GM12878 (cell line): Measurements from ENCODE around the gene DMAC2. TPM values are rescaled to one million over a fixed set of nuclear protein-coding genes. Genes with fewer than 3 reads are reported as not detected.

Source experiments
- ATAC-seq: fragments of 200-7000 bp; cut with Tn5 transposase; 3 replicates; pipeline ENCODE4 v1.9.1; 2020; ENCODE audit warnings: mild to moderate bottlenecking, moderate library complexity
- BruUV-seq: library from RNA; stranded (reverse); fragments of 400-500 nt; replicated peaks from 2 replicates; lab custom pipeline; 2021; lab: Mats Ljungman, UMichigan
- CTCF ChIA-PET: fragments of 300-600 bp; sonication (Branson Sonifier 250); formaldehyde crosslinking; extraction: SDS; loops from one replicate; lab custom pipeline; 2021; ENCODE audit warnings: inconsistent platforms; lab: Yijun Ruan, JAX
- POLR2A ChIA-PET: fragments of 350-600 bp; formaldehyde crosslinking; extraction: SDS; loops from one replicate; lab custom pipeline; 2021; ENCODE audit warnings: inconsistent platforms; lab: Charles Lee
- RAD21 ChIA-PET: fragments of 300-600 bp; sonication (Branson Sonifier 250); formaldehyde crosslinking; loops from one replicate; lab custom pipeline; 2023; ENCODE audit warnings: antibody characterized with exemption; ENCODE audit not compliant: unreplicated experiment; lab: Charles Lee
- SMC1A ChIA-PET: fragments of 300-600 bp; sonication (Branson Sonifier 250); formaldehyde crosslinking; loops from one replicate; lab custom pipeline; 2023; ENCODE audit not compliant: unreplicated experiment, uncharacterized antibody; lab: Charles Lee
- DNase-seq: peaks from one replicate; pipeline ENCODE4 v3.0.0-alpha.2; 2011; ENCODE audit warnings: low read depth, low spot score
- FAIRE-seq: peaks from 3 replicates; lab custom pipeline; 2011; peaks lifted over from hg19 to GRCh38; lab: Jason Lieb, UNC
- H2AFZ ChIP-seq: 2 replicates; pipeline ENCODE4 v1.6.0; 2011; ENCODE audit warnings: low read depth, low read length, control low read depth; ENCODE audit not compliant: control insufficient read depth
- H3K27ac ChIP-seq: 2 replicates; pipeline ENCODE4 v1.5.1; 2011; ENCODE audit warnings: control low read depth; ENCODE audit not compliant: control insufficient read depth, insufficient read depth
- H3K27me3 ChIP-seq, 2 experiments: replicated peaks in 1 of 2; 2 replicates each; pipeline versions ENCODE4 v1.6.0 to v1.6.1; 2011; ENCODE audit warnings: low read length in 1 of 2; ENCODE audit not compliant: control insufficient read depth in 2 of 2, insufficient read depth in 2 of 2
- H3K36me3 ChIP-seq, 2 experiments: 2 replicates each; pipeline ENCODE4 v1.5.1; 2011; ENCODE audit warnings: low read length in 1 of 2; ENCODE audit not compliant: control insufficient read depth in 2 of 2, insufficient read depth in 2 of 2
- H3K4me1 ChIP-seq: 2 replicates; pipeline ENCODE4 v1.6.1; 2011; ENCODE audit warnings: mild to moderate bottlenecking, low read length, moderate library complexity, mixed read lengths; ENCODE audit not compliant: control insufficient read depth, insufficient read depth
- H3K4me2 ChIP-seq: 2 replicates; pipeline ENCODE4 v1.6.0; 2011; ENCODE audit warnings: control low read depth; ENCODE audit not compliant: control insufficient read depth, insufficient read depth
- H3K4me3 ChIP-seq: fragments of 200-600 bp; sonication (generic); 2 replicates; pipeline ENCODE4 v1.5.1; 2016
- H3K79me2 ChIP-seq: 2 replicates; pipeline ENCODE4 v1.6.0; 2011; ENCODE audit warnings: low read length; ENCODE audit not compliant: control insufficient read depth, insufficient read depth
- H3K9ac ChIP-seq: 2 replicates; pipeline ENCODE4 v1.8.0; 2011; ENCODE audit warnings: low read length, control low read depth, mixed read lengths; ENCODE audit not compliant: control insufficient read depth, insufficient read depth
- H3K9me3 ChIP-seq: replicated peaks from 3 replicates; pipeline ENCODE4 v1.5.1; 2011; ENCODE audit warnings: mild to moderate bottlenecking, low read length; ENCODE audit not compliant: control insufficient read depth, insufficient read depth
- H4K20me1 ChIP-seq: 2 replicates; pipeline ENCODE4 v1.6.0; 2011; ENCODE audit not compliant: control insufficient read depth, insufficient read depth
- ATF3 ChIP-seq: IDR thresholded peaks from 2 replicates; pipeline ENCODE4 v1.6.1; 2011; ENCODE audit warnings: low read depth, mild to moderate bottlenecking, low read length, moderate library complexity, borderline replicate concordance; ENCODE audit errors: extremely low read depth
- ATF7 ChIP-seq: fragments of 450-650 bp; IDR thresholded peaks from 2 replicates; pipeline ENCODE4 v1.6.1; 2016; ENCODE audit warnings: low read depth, mild to moderate bottlenecking
- BHLHE40 ChIP-seq, 2 experiments: fragments of 450-650 bp in 1 of 2; IDR thresholded peaks; 2 replicates each; pipeline ENCODE4 v1.6.1; 2011 to 2017; ENCODE audit warnings: low read depth in 2 of 2, borderline replicate concordance in 1 of 2, improper control_type of control experiment in 1 of 2, low read length in 1 of 2, mild to moderate bottlenecking in 1 of 2
- E2F4 ChIP-seq: IDR thresholded peaks from 2 replicates; pipeline ENCODE4 v1.6.1; 2012; ENCODE audit warnings: low read depth, low read length, improper control_type of control experiment
- JUND ChIP-seq: IDR thresholded peaks from 2 replicates; pipeline ENCODE4 v1.6.1; 2012; ENCODE audit warnings: low read depth, mild to moderate bottlenecking, low read length, improper control_type of control experiment, moderate library complexity
- MEF2A ChIP-seq: IDR thresholded peaks from 2 replicates; pipeline ENCODE4 v1.6.1; 2011; ENCODE audit warnings: low read depth, mild to moderate bottlenecking, low read length, moderate library complexity; ENCODE audit not compliant: insufficient read depth
- MTA2 ChIP-seq: fragments of 450-650 bp; IDR thresholded peaks from 2 replicates; pipeline ENCODE4 v1.6.1; 2016; ENCODE audit warnings: low read depth, mild to moderate bottlenecking, moderate library complexity
- NFIC ChIP-seq: IDR thresholded peaks from 2 replicates; pipeline ENCODE4 v1.6.1; 2012; ENCODE audit warnings: low read depth, mild to moderate bottlenecking, inconsistent platforms, low read length, moderate library complexity
- POLR2AphosphoS2 ChIP-seq: IDR thresholded peaks from 2 replicates; pipeline ENCODE4 v1.6.1; 2011; ENCODE audit warnings: low read depth, mild to moderate bottlenecking, low read length, improper control_type of control experiment, moderate library complexity
- RELA ChIP-seq: fragments of 450-650 bp; IDR thresholded peaks from 2 replicates; pipeline ENCODE4 v1.8.0; 2014; ENCODE audit warnings: borderline replicate concordance; ENCODE audit not compliant: partially characterized antibody
- SIX5 ChIP-seq: IDR thresholded peaks from 2 replicates; pipeline ENCODE4 v1.6.1; 2011; ENCODE audit warnings: mild to moderate bottlenecking, low read depth, low read length, moderate library complexity; ENCODE audit not compliant: severe bottlenecking
- SKIL ChIP-seq: fragments of 450-650 bp; IDR thresholded peaks from 2 replicates; pipeline ENCODE4 v1.6.1; 2017; ENCODE audit warnings: mild to moderate bottlenecking, low read depth, inconsistent platforms; ENCODE audit not compliant: poor library complexity, severe bottlenecking
- ZNF217 ChIP-seq: fragments of 450-650 bp; IDR thresholded peaks from 2 replicates; pipeline ENCODE4 v1.6.1; 2017; ENCODE audit warnings: antibody characterized with exemption, mild to moderate bottlenecking
- ZNF622 ChIP-seq: fragments of 450-650 bp; IDR thresholded peaks from 2 replicates; pipeline ENCODE4 v1.6.1; 2017; ENCODE audit warnings: mild to moderate bottlenecking, inconsistent platforms
- WGBS: methylation state at CpG from one replicate; pipeline ENCODE4 v1.1.6; 2016; ENCODE audit warnings: low lambda C conversion rate; ENCODE audit not compliant: insufficient replicate concordance, insufficient coverage; ENCODE audit errors: missing lambda C conversion rate; 5-methylcytosine and 5-hydroxymethylcytosine counted together
- in situ Hi-C: fragments of 300-500 bp; cut with MboI; formaldehyde crosslinking; loops from 9 replicates; pipeline ENCODE4 v1.14.3; 2018; ENCODE audit warnings: mixed read lengths
- intact Hi-C: fragments of 100-400 bp; cut with micrococcal nuclease; formaldehyde crosslinking; loops from one replicate; pipeline ENCODE4 v1.14.2; 2022; ENCODE audit not compliant: unreplicated experiment
- polyA plus RNA-seq, 11 experiments: library from polyadenylated mRNA; depleted of rRNA in 4 of 11; unstranded in 6 of 11; stranded (reverse) in 5 of 11; fragments of >200 nt; fragmentation: Nextera tagmentation in 4 of 11; fragmentation: Illumina TruSeq in 1 of 11; extraction: Ambion mirVana in 4 of 11; extraction: Trizol in 1 of 11; gene quantifications; 1 replicate in 1 of 11; 2 replicates in 10 of 11; pipeline versions ENCODE4 v1.2.1 to v1.2.3, GENCODE V29; 2011 to 2016; ENCODE audit warnings: inconsistent platforms in 2 of 11, missing spikeins in 2 of 11, low read depth in 1 of 11
- total RNA-seq, 4 experiments: library from RNA; depleted of rRNA in 3 of 4; stranded (reverse); fragments of >200 nt in 3 of 4; fragmentation: Illumina TruSeq in 1 of 4; extraction: Trizol in 1 of 4; gene quantifications; 2 replicates each; pipeline versions ENCODE4 v1.2.1 to v1.2.3, GENCODE V29; 2013 to 2021

Gene DMAC2
- total and polyA plus RNA-seq, 10 of the 15 experiments (the other 5 are each of a cell fraction or from before 2014, with no cell fraction given), result 10.8 to 57.2 (median 42.7) TPM

GRCh38 chr19:41416194-41416674, 23.5 kb downstream of the DMAC2 start:
- ChIA-PET POLR2A (no interaction called here), CTCF (no interaction called here), SMC1A (no interaction called here), RAD21 (no interaction called here)
- FAIRE-seq (no peak), DNase-seq (no peak), ATAC-seq (no peak)
- H3K4me3 ChIP-seq, result no peak overlapping the region
- no peaks in the 10 kb centered on the region for H3K9me3 ChIP-seq
- no peak overlapping the region for H2AFZ ChIP-seq
- no peaks in the 10 kb centered on the region for H3K27me3 ChIP-seq
- intact Hi-C loops (no loop called here), in situ Hi-C loops (no loop called here)
- H3K79me2 ChIP-seq, result no peaks in the 10 kb centered on the region
- H3K27ac ChIP-seq, result no peak overlapping the region
- no peaks in the 10 kb centered on the region for H3K4me1 ChIP-seq
- TF ChIP-seq SIX5 (no peak), ZNF217 (no peak), NFIC (no peak)
- H3K9ac ChIP-seq, result no peak overlapping the region
- no peak overlapping the region for H3K4me2 ChIP-seq
- H3K36me3 ChIP-seq, result peaks cover 7 to 13% of the 10 kb centered on the region in 2 experiments
- WGBS, result 95% methylated on average over 12 of the region's 12 CpGs
- no TSS peak for BruUV-seq
- H4K20me1 ChIP-seq, result no peaks in the 10 kb centered on the region

GRCh38 chr19:41415154-41415571, 24.5 kb downstream of the DMAC2 start:
- H3K27me3 ChIP-seq, result no peaks in the 10 kb centered on the region
- no peak overlapping the region for H2AFZ ChIP-seq
- no peak overlapping the region for H3K4me3 ChIP-seq
- in situ Hi-C loops (no loop called here), intact Hi-C loops (no loop called here)
- no peak overlapping the region for H3K4me2 ChIP-seq
- H3K27ac ChIP-seq, result no peak overlapping the region
- ChIA-PET SMC1A (interaction anchor here (0.5 kb wide), 1 partner anchor 138 kb away, joined by 3 read pairs; no protein-coding TSS in a partner anchor), POLR2A (no interaction called here), RAD21 (no interaction called here), CTCF (no interaction called here)
- WGBS, result 94% methylated on average over 9 of the region's 9 CpGs
- FAIRE-seq, result no peak
- H3K9ac ChIP-seq, result no peak overlapping the region
- H3K36me3 ChIP-seq, result peaks cover 6 to 11% of the 10 kb centered on the region in 2 experiments; a peak in 3 of 4 replicates
- no peaks in the 10 kb centered on the region for H3K9me3 ChIP-seq
- H3K79me2 ChIP-seq, result no peaks in the 10 kb centered on the region; the same call in 1 of the 2 replicates
- H3K4me1 ChIP-seq, result peaks cover 2% of the 10 kb centered on the region
- BruUV-seq, result no TSS peak
- ATAC-seq, result no peak
- no peaks in the 10 kb centered on the region for H4K20me1 ChIP-seq
- no peak for DNase-seq
- TF ChIP-seq ZNF622, result no peak
- no peak for TF ChIP-seq BHLHE40 (IDR thresholded peaks at IDR 0.05; ENCODE audit: borderline replicate concordance in 1 of 2, low read depth in 2 of 2, low read length in 1 of 2)
- TF ChIP-seq E2F4, result no peak
- TF ChIP-seq POLR2AphosphoS2, result no peak
- TF ChIP-seq MEF2A, result no peak
- TF ChIP-seq MTA2, result no peak
- no peak for TF ChIP-seq JUND
- no peak for TF ChIP-seq RELA
- no peak for TF ChIP-seq ATF7
- no peak for TF ChIP-seq ATF3
- TF ChIP-seq SKIL, result no peak
